ENCODE data around the gene ITCH.

DNA sequence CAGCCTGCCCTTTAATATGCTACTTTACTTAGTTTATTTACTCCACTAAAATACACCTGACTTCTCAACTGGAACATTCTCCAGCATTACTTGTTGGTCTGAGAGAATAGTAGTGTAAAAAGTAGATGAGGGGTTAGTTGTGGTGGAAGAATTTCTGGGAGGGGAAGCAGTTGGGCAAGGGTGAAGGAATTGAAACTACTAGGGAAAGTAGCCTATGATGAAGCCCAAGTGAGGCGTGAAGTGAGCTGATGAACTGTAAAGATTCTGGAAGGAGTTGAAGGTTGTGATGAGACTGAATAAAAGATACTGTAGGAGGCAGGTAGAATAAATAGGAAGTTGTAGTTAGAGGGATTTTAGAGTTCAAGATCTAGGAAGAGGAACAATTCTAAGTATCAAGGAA is 72.5 kb downstream of the ITCH start:
- TF ChIP-seq, protein P1, sequence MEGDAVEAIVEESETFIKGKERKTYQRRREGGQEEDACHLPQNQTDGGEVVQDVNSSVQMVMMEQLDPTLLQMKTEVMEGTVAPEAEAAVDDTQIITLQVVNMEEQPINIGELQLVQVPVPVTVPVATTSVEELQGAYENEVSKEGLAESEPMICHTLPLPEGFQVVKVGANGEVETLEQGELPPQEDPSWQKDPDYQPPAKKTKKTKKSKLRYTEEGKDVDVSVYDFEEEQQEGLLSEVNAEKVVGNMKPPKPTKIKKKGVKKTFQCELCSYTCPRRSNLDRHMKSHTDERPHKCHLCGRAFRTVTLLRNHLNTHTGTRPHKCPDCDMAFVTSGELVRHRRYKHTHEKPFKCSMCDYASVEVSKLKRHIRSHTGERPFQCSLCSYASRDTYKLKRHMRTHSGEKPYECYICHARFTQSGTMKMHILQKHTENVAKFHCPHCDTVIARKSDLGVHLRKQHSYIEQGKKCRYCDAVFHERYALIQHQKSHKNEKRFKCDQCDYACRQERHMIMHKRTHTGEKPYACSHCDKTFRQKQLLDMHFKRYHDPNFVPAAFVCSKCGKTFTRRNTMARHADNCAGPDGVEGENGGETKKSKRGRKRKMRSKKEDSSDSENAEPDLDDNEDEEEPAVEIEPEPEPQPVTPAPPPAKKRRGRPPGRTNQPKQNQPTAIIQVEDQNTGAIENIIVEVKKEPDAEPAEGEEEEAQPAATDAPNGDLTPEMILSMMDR (conservative IDR thresholded peaks at IDR 0.05 in 1 of 2, IDR thresholded peaks at IDR 0.05 in 1 of 2; ENCODE audit: extremely low read depth in 1 of 2, insufficient read depth in 1 of 2, low read depth in 1 of 2, low read length in 2 of 2) = no peak
- TF ChIP-seq EZH2 (IDR thresholded peaks at IDR 0.05; ENCODE audit: borderline replicate concordance, low read length) = no peak
